ENCODE data around the gene PTPRG. TPM values are rescaled to one million over a fixed set of nuclear protein-coding genes. Genes with fewer than 3 reads are reported as not detected.

PTPRG gene
- polyA plus RNA-seq, 3 donors: not detected

GRCh38 chr3:61663356-61664104 lies 102.2 kb downstream of the PTPRG start:
- H3K4me3 Mint-ChIP-seq: no peak overlapping the region
- H3K4me1 ChIP-seq (ENCODE audit: control insufficient read depth in 1 of 2, insufficient read depth in 2 of 2, low read length in 2 of 2): no peaks in the 10 kb centered on the region
- H2AFZ ChIP-seq (ENCODE audit: insufficient read depth, low read depth, low read length, poor library complexity, severe bottlenecking): no peak overlapping the region
- no peak overlapping the region for H3K4me3 ChIP-seq (replicated peaks in 1 of 3; ENCODE audit: low read depth in 2 of 3, low read length in 3 of 3)
- no peaks in the 10 kb centered on the region for H3K4me1 Mint-ChIP-seq
- no peaks in the 10 kb centered on the region for H3K36me3 ChIP-seq (replicated peaks in 1 of 2; ENCODE audit: control insufficient read depth in 1 of 2, insufficient read depth in 2 of 2, low read length in 2 of 2)
- H3K27ac Mint-ChIP-seq: no peak overlapping the region
- 100% methylated on average over 5 of the region's 8 CpGs for WGBS (ENCODE audit: insufficient coverage)
- H3K9me3 Mint-ChIP-seq: peaks cover 0 to 20% (median 3%) of the 10 kb centered on the region in 7 donors
- no peaks in the 10 kb centered on the region for H3K79me2 ChIP-seq (ENCODE audit: insufficient read depth, low read length)
- DNase-seq: no peak
- H3K27me3 Mint-ChIP-seq (ENCODE audit: low read depth in 3 of 3): peaks cover 0 to 2% (median 2%) of the 10 kb centered on the region in 3 donors
- no peaks in the 10 kb centered on the region for H3K27me3 ChIP-seq (ENCODE audit: control insufficient read depth in 2 of 2, insufficient read depth in 2 of 2, low read length in 2 of 2)
- no peak overlapping the region for H3K27ac ChIP-seq (ENCODE audit: low read depth in 1 of 2, low read length in 2 of 2)
- H3K4me2 ChIP-seq (replicated peaks; ENCODE audit: extremely low read depth, low read length, poor library complexity, severe bottlenecking): no peak overlapping the region
- H3K36me3 Mint-ChIP-seq: no peaks in the 10 kb centered on the region
- intact Hi-C loops (cut with micrococcal nuclease): no loop called here
- H4K20me1 ChIP-seq (ENCODE audit: insufficient read depth, low read length): no peaks in the 10 kb centered on the region
- no peak for TF ChIP-seq CTCF (IDR thresholded peaks at IDR 0.05)
- peaks cover 0 to 3% of the 10 kb centered on the region in 2 donors for H3K9me3 ChIP-seq (replicated peaks in 1 of 2; ENCODE audit: control insufficient read depth in 1 of 2, insufficient read depth in 1 of 2, low read length in 2 of 2)
- H3K9ac ChIP-seq (ENCODE audit: insufficient read depth, low read length, poor library complexity, severe bottlenecking): no peak overlapping the region

- Histone ChIP-seq H4K20me1 (ENCODE audit: insufficient read depth, low read length) (no peaks in the 10 kb centered on the region), H3K79me2 (ENCODE audit: insufficient read depth, low read length) (no peaks in the 10 kb centered on the region), H3K9ac (ENCODE audit: insufficient read depth, low read length, poor library complexity, severe bottlenecking) (no peak overlapping the region), H3K9me3 (replicated peaks in 1 of 2; ENCODE audit: control insufficient read depth in 1 of 2, insufficient read depth in 1 of 2, low read length in 2 of 2) (peaks cover 0 to 3% of the 10 kb centered on the region in 2 donors), H2AFZ (ENCODE audit: insufficient read depth, low read depth, low read length, poor library complexity, severe bottlenecking) (no peak overlapping the region), H3K4me2 (replicated peaks; ENCODE audit: extremely low read depth, low read length, poor library complexity, severe bottlenecking) (no peak overlapping the region), H3K27ac (ENCODE audit: low read depth in 1 of 2, low read length in 2 of 2) (no peak overlapping the region), H3K4me3 (replicated peaks in 1 of 3; ENCODE audit: low read depth in 2 of 3, low read length in 3 of 3) (no peak overlapping the region), H3K4me1 (ENCODE audit: control insufficient read depth in 1 of 2, insufficient read depth in 2 of 2, low read length in 2 of 2) (no peaks in the 10 kb centered on the region), H3K36me3 (replicated peaks in 1 of 2; ENCODE audit: control insufficient read depth in 1 of 2, insufficient read depth in 2 of 2, low read length in 2 of 2) (no peaks in the 10 kb centered on the region), H3K27me3 (ENCODE audit: control insufficient read depth in 2 of 2, insufficient read depth in 2 of 2, low read length in 2 of 2) (no peaks in the 10 kb centered on the region)
- TF ChIP-seq CTCF (IDR thresholded peaks at IDR 0.05): no peak
- Mint-ChIP-seq H3K4me1 (no peaks in the 10 kb centered on the region), H3K9me3 (peaks cover 0 to 20% (median 3%) of the 10 kb centered on the region in 7 donors), H3K27me3 (ENCODE audit: low read depth in 3 of 3) (peaks cover 0 to 2% (median 2%) of the 10 kb centered on the region in 3 donors), H3K36me3 (no peaks in the 10 kb centered on the region), H3K4me3 (no peak overlapping the region), H3K27ac (no peak overlapping the region)
- no peak for DNase-seq
- intact Hi-C loops (cut with micrococcal nuclease): no loop called here
- WGBS (ENCODE audit: insufficient coverage): no CpG with 5 or more reads among the region's 2 CpGs
These were observed 102.7 kb downstream of the PTPRG start for GRCh38 chr3:61664105-61664482.
